Measurements from ENCODE around the gene SLIT1. TPM values are rescaled to one million over a fixed set of nuclear protein-coding genes. Genes with fewer than 3 reads are reported as not detected.

The SLIT1 gene
- total and polyA plus RNA-seq, 2 donors (not counting 1 experiment from before 2014, with no cell fraction given): 0.15 to 0.49 TPM

DNA sequence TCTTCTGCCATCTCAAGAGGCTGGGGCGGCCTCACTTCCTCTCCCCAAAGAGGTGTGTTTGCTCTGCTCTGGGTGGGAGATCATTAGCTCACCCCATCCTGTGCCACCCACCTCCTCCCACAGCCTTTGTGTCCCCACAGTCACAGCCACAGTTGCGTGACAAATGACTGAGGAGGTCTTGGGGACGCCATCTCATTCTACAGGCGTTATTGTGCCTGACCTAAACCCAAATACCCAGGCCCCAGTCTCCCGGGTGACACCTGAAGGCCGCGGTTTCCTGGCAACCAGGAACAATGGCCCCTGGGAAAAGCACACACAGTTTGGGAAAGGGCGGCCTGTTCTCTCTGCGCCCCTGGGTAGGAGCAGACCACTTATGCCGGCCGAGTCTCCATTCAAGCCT, 51.6 kb downstream of the SLIT1 start:
- no peaks in the 10 kb centered on the region for H3K79me2 ChIP-seq (ENCODE audit: control insufficient read depth, insufficient read depth, low read length)
- 93% methylated on average over 10 of the region's 11 CpGs for WGBS (ENCODE audit: insufficient coverage)
- H2AFZ ChIP-seq (ENCODE audit: insufficient read depth, low read depth, low read length, poor library complexity, severe bottlenecking): no peak overlapping the region
- intact Hi-C loops (cut with micrococcal nuclease): no loop called here
- no peak overlapping the region for H3K27ac ChIP-seq (ENCODE audit: low read length in 2 of 2)
- no peaks in the 10 kb centered on the region for H3K9me3 ChIP-seq (ENCODE audit: control extremely low read depth in 1 of 3, control insufficient read depth in 2 of 3, insufficient read depth in 1 of 3, low read length in 2 of 3)
- Mint-ChIP-seq H3K27me3 (peaks cover 29% of the 10 kb centered on the region), H3K27ac (no peak overlapping the region), H3K4me3 (no peak overlapping the region), H3K4me1 (no peaks in the 10 kb centered on the region), H3K9me3 (ENCODE audit: insufficient read depth) (no peaks in the 10 kb centered on the region)
- H3K36me3 ChIP-seq (replicated peaks in 1 of 2; ENCODE audit: control extremely low read depth in 1 of 2, control insufficient read depth in 1 of 2, extremely low read depth in 1 of 2, insufficient read depth in 2 of 2, low read length in 1 of 2): no peaks in the 10 kb centered on the region
- ATAC-seq (ENCODE audit: low read depth) (no peak), DNase-seq (no peak)
- no peak overlapping the region for H3K4me2 ChIP-seq (replicated peaks; ENCODE audit: low read depth, low read length, poor library complexity, severe bottlenecking)
- peaks cover 0 to 9% (median 0%) of the 10 kb centered on the region in 4 experiments for H3K27me3 ChIP-seq (replicated peaks in 1 of 4; ENCODE audit: control extremely low read depth in 1 of 4, control insufficient read depth in 3 of 4, insufficient read depth in 4 of 4, low read length in 3 of 4)
- no peak overlapping the region for H3K9ac ChIP-seq (ENCODE audit: low read length)
- no peaks in the 10 kb centered on the region for H3K4me1 ChIP-seq (ENCODE audit: control insufficient read depth in 2 of 2, insufficient read depth in 2 of 2, low read length in 2 of 2)
- ChIA-PET POLR2A (no interaction called here), CTCF (no interaction called here)
- H3K4me3 ChIP-seq (ENCODE audit: control extremely low read depth in 1 of 5, extremely low read depth in 1 of 5, insufficient read depth in 1 of 5, low read depth in 2 of 5, low read length in 4 of 5): no peak overlapping the region
- no peaks in the 10 kb centered on the region for H4K20me1 ChIP-seq (ENCODE audit: control insufficient read depth, insufficient read depth, low read length, poor library complexity, severe bottlenecking)
- TF ChIP-seq, protein P1, sequence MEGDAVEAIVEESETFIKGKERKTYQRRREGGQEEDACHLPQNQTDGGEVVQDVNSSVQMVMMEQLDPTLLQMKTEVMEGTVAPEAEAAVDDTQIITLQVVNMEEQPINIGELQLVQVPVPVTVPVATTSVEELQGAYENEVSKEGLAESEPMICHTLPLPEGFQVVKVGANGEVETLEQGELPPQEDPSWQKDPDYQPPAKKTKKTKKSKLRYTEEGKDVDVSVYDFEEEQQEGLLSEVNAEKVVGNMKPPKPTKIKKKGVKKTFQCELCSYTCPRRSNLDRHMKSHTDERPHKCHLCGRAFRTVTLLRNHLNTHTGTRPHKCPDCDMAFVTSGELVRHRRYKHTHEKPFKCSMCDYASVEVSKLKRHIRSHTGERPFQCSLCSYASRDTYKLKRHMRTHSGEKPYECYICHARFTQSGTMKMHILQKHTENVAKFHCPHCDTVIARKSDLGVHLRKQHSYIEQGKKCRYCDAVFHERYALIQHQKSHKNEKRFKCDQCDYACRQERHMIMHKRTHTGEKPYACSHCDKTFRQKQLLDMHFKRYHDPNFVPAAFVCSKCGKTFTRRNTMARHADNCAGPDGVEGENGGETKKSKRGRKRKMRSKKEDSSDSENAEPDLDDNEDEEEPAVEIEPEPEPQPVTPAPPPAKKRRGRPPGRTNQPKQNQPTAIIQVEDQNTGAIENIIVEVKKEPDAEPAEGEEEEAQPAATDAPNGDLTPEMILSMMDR (IDR thresholded peaks at IDR 0.05): no peak
- TF ChIP-seq EZH2 (IDR thresholded peaks at IDR 0.05; ENCODE audit: borderline replicate concordance, insufficient read depth, low read depth, low read length, poor library complexity, severe bottlenecking): no peak

DNA sequence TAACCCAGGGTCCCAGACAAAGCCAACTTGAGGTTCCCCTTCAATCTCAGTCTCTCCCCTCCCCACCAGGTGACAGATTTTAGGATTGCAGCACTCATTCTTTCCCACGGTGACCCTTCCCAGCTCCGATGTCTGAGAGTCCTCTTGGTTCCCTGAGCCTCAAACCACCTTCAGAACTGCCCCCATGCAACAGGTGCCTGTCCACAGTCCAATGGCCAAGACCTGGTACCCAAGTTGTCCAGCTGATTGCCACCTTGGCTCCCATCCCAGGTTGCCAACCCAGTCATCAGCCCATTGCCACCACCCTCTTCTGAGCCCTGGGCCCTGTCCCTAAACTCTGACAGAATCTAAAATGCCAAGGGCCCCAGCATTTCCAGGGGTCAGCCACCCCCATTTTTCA, 53.5 kb downstream of the SLIT1 start:
- Histone ChIP-seq H3K4me1 (ENCODE audit: control insufficient read depth in 2 of 2, insufficient read depth in 2 of 2, low read length in 2 of 2) (no peaks in the 10 kb centered on the region), H2AFZ (ENCODE audit: insufficient read depth, low read depth, low read length, poor library complexity, severe bottlenecking) (no peak overlapping the region), H3K4me2 (replicated peaks; ENCODE audit: low read depth, low read length, poor library complexity, severe bottlenecking) (no peak overlapping the region), H3K27ac (ENCODE audit: low read length in 2 of 2) (no peak overlapping the region), H3K79me2 (ENCODE audit: control insufficient read depth, insufficient read depth, low read length) (no peaks in the 10 kb centered on the region), H4K20me1 (ENCODE audit: control insufficient read depth, insufficient read depth, low read length, poor library complexity, severe bottlenecking) (no peaks in the 10 kb centered on the region), H3K9me3 (ENCODE audit: control extremely low read depth in 1 of 3, control insufficient read depth in 2 of 3, insufficient read depth in 1 of 3, low read length in 2 of 3) (no peaks in the 10 kb centered on the region), H3K36me3 (replicated peaks in 1 of 2; ENCODE audit: control extremely low read depth in 1 of 2, control insufficient read depth in 1 of 2, extremely low read depth in 1 of 2, insufficient read depth in 2 of 2, low read length in 1 of 2) (no peaks in the 10 kb centered on the region), H3K4me3 (ENCODE audit: control extremely low read depth in 1 of 5, extremely low read depth in 1 of 5, insufficient read depth in 1 of 5, low read depth in 2 of 5, low read length in 4 of 5) (no peak overlapping the region), H3K9ac (ENCODE audit: low read length) (no peak overlapping the region), H3K27me3 (replicated peaks in 1 of 4; ENCODE audit: control extremely low read depth in 1 of 4, control insufficient read depth in 3 of 4, insufficient read depth in 4 of 4, low read length in 3 of 4) (peaks cover 0 to 9% (median 0%) of the 10 kb centered on the region in 4 experiments)
- ATAC-seq (ENCODE audit: low read depth) (no peak), DNase-seq (no peak)
- TF ChIP-seq, protein P1 (IDR thresholded peaks at IDR 0.05): no peak
- TF ChIP-seq EZH2 (IDR thresholded peaks at IDR 0.05; ENCODE audit: borderline replicate concordance, insufficient read depth, low read depth, low read length, poor library complexity, severe bottlenecking): no peak
- H3K4me1 Mint-ChIP-seq: no peaks in the 10 kb centered on the region
- ChIA-PET CTCF (no interaction called here), POLR2A (no interaction called here)
- no peak overlapping the region for H3K27ac Mint-ChIP-seq
- intact Hi-C loops (cut with micrococcal nuclease): no loop called here
- H3K27me3 Mint-ChIP-seq: peaks cover 23% of the 10 kb centered on the region
- H3K9me3 Mint-ChIP-seq (ENCODE audit: insufficient read depth): no peaks in the 10 kb centered on the region
- no peak overlapping the region for H3K4me3 Mint-ChIP-seq
- WGBS (ENCODE audit: insufficient coverage): 100% methylated on average over 2 of the region's 2 CpGs
